Pancreas (tissue), 10 donors: ENCODE results near the gene QPRT. TPM values are rescaled to one million over a fixed set of nuclear protein-coding genes. Genes with fewer than 3 reads are reported as not detected.
"Not testable (repeated sequence)": the region's sequence is repeated elsewhere in the genome, so short reads cannot be mapped to it uniquely, and the experiment has no call there.

Experiments
- ATAC-seq, 4 donors: fragments of 200-7000 bp; cut with Tn5 transposase; one replicate each; pipeline versions ENCODE4 v1.8.0 to v1.9.1; 2020; ENCODE audit warnings: mild to moderate bottlenecking in 4 of 4, moderate library complexity in 4 of 4
- DNase-seq, 6 donors: peaks; one replicate each; pipeline ENCODE4 v3.0.0-alpha.2; 2020
- FAIRE-seq: peaks from 2 replicates; lab custom pipeline; 2012; peaks lifted over from hg19 to GRCh38; lab: Jason Lieb, UNC
- H3K27ac ChIP-seq, 4 donors: fragments of 200-600 bp; sonication (generic); 1 replicate in 3 of 4; 2 replicates in 1 of 4; pipeline versions ENCODE4 v1.5.0 to v1.8.0; 2020
- H3K27me3 ChIP-seq, 4 donors: fragments of 200-600 bp; one replicate each; pipeline ENCODE4 v1.8.0; 2021
- H3K36me3 ChIP-seq, 3 donors: fragments of 200-600 bp; sonication (generic) in 1 of 3; one replicate each; pipeline versions ENCODE4 v1.5.0 to v1.8.0; 2020 to 2021
- H3K4me1 ChIP-seq, 3 donors: fragments of 200-600 bp; one replicate each; pipeline ENCODE4 v1.8.0; 2021
- H3K4me3 ChIP-seq, 4 donors: fragments of 200-600 bp; sonication (generic) in 2 of 4; one replicate each; pipeline versions ENCODE4 v1.5.0 to v1.8.0; 2020 to 2021
- H3K9me3 ChIP-seq, 4 donors: fragments of 200-600 bp; one replicate each; pipeline ENCODE4 v1.8.0; 2021
- CTCF ChIP-seq, 4 donors: fragments of 200-600 bp; sonication (generic) in 3 of 4; IDR thresholded peaks; one replicate each; pipeline versions ENCODE4 v1.5.0 to v1.8.0; 2021; ENCODE audit warnings: antibody characterized with exemption in 4 of 4
- WGBS, 2 donors: extraction: QIAGEN DNeasy Blood & Tissue Kit; methylation state at CpG; one replicate each; pipeline ENCODE4 v1.1.7; 2013; 5-methylcytosine and 5-hydroxymethylcytosine counted together
- intact Hi-C, 3 donors: fragments of 100-400 bp; cut with DNase I; formaldehyde crosslinking; loops; one replicate each; pipeline versions ENCODE4 v1.11.1 to v1.14.2; 2022
- polyA plus RNA-seq, 2 donors: library from polyadenylated mRNA; stranded (reverse); fragments of 200-250 nt; gene quantifications; one replicate each; pipeline ENCODE4 v1.2.3, GENCODE V29; 2013
- total RNA-seq, 6 donors: library from RNA; stranded (reverse); fragmentation: NEBNext Ultra II Directional in 4 of 6; extraction: Animal tissue kit (Norgen Biotek cat#: 25700) in 4 of 6; gene quantifications; one replicate each; pipeline versions ENCODE4 v1.2.1 to v1.2.4, GENCODE V29; 2021 to 2023
- donor health status: healthy with polysubstance abuse.
- donor health status: DM: no; HTN: no; CAD: no; lungs with moderate emphysema.
- donor health status: DM: no; HTN: no; CAD: no.
- donor health status: control.
- donor health status: control.
- donor health status: Bipolar disorder and iron deficiency.
- donor health status: DM: yes; HTN: yes; CAD: no.
- donor health status: DM: no; HTN: no; CAD: no.
- donor health status: DM: no; HTN: no; CAD: no.
- donor health status: DM: yes; HTN: yes; CAD: no.

The QPRT gene
- total and polyA plus RNA-seq, 8 donors, result 8.2 to 29.7 (median 18.4) TPM

GRCh38 chr16:29694384-29695195, 15.6 kb downstream of the QPRT start:
- Histone ChIP-seq H3K9me3 (no peaks in the 10 kb centered on the region), H3K4me3 (no peak overlapping the region), H3K27ac (no peak overlapping the region), H3K36me3 (no peaks in the 10 kb centered on the region), H3K4me1 (no peaks in the 10 kb centered on the region), H3K27me3 (no peaks in the 10 kb centered on the region)
- no peak for FAIRE-seq
- DNase-seq, result no peak
- no peak for ATAC-seq
- 90 to 94% methylated on average over 41 of the region's 41 CpGs for WGBS, 2 donors
- intact Hi-C loops, result loop anchor here in 2 of 3 donors (5.0 to 10.0 kb wide), 3 partner anchors 150 to 328 kb away; partner anchors contain the start of gene C16orf92 (in 1 of the 2)
- no peak for TF ChIP-seq CTCF (IDR thresholded peaks at IDR 0.05)

GRCh38 chr16:29695675-29696074, 16.7 kb downstream of the QPRT start:
- 94 to 95% methylated on average over 3 of the region's 3 CpGs for WGBS, 2 donors
- not testable (repeated sequence) for H3K27me3 ChIP-seq, H3K9me3 ChIP-seq, ATAC-seq, FAIRE-seq, H3K4me3 ChIP-seq, H3K4me1 ChIP-seq, H3K36me3 ChIP-seq, H3K27ac ChIP-seq
- intact Hi-C loops, result loop anchor here in 2 of 3 donors (5.0 to 10.0 kb wide), 3 partner anchors 149 to 327 kb away; partner anchors contain the start of gene C16orf92 (in 1 of the 2)
- DNase-seq, result peak in 1 of 6 donors; percentile 2

GRCh38 chr16:29696881-29697331, 17.9 kb downstream of the QPRT start:
- intact Hi-C loops, result loop anchor here in 2 of 3 donors (5.0 to 10.0 kb wide), 3 partner anchors 148 to 325 kb away; partner anchors contain the start of gene C16orf92 (in 1 of the 2)
- no peak for FAIRE-seq
- WGBS, 2 donors, result 95 to 96% methylated on average over 20 to 21 of the region's 21 CpGs
- H3K4me3 ChIP-seq, result no peak overlapping the region
- no peaks in the 10 kb centered on the region for H3K4me1 ChIP-seq
- TF ChIP-seq CTCF (IDR thresholded peaks at IDR 0.05), result no peak
- H3K9me3 ChIP-seq, result no peaks in the 10 kb centered on the region
- H3K27me3 ChIP-seq, result no peaks in the 10 kb centered on the region
- no peak for ATAC-seq
- H3K36me3 ChIP-seq, result no peaks in the 10 kb centered on the region
- peak in 1 of 6 donors; percentile 46 for DNase-seq
- H3K27ac ChIP-seq, result no peak overlapping the region

GRCh38 chr16:29697391-29697790, 18.4 kb downstream of the QPRT start:
- intact Hi-C loops, result loop anchor here in 2 of 3 donors (5.0 to 10.0 kb wide), 3 partner anchors 147 to 325 kb away; partner anchors contain the start of gene C16orf92 (in 1 of the 2)
- 97 to 99% methylated on average over 7 of the region's 7 CpGs for WGBS, 2 donors
- H3K27me3 ChIP-seq, result no peaks in the 10 kb centered on the region
- H3K27ac ChIP-seq, result no peak overlapping the region
- DNase-seq (no peak), FAIRE-seq (no peak), ATAC-seq (no peak)
- no peak for TF ChIP-seq CTCF (IDR thresholded peaks at IDR 0.05)
- H3K4me1 ChIP-seq, result no peaks in the 10 kb centered on the region
- no peaks in the 10 kb centered on the region for H3K36me3 ChIP-seq
- no peaks in the 10 kb centered on the region for H3K9me3 ChIP-seq
- no peak overlapping the region for H3K4me3 ChIP-seq

- intact Hi-C loops, result loop anchor here in 2 of 3 donors (5.0 to 10.0 kb wide), 3 partner anchors 147 to 324 kb away; partner anchors contain the start of gene C16orf92 (in 1 of the 2)
- no peaks in the 10 kb centered on the region for H3K4me1 ChIP-seq
- no peak overlapping the region for H3K27ac ChIP-seq
- TF ChIP-seq CTCF (IDR thresholded peaks at IDR 0.05), result no peak
- no peaks in the 10 kb centered on the region for H3K27me3 ChIP-seq
- DNase-seq (peak in 1 of 6 donors; percentile 6), FAIRE-seq (no peak), ATAC-seq (no peak)
- no peaks in the 10 kb centered on the region for H3K36me3 ChIP-seq
- H3K4me3 ChIP-seq, result no peak overlapping the region
- 75 to 76% methylated on average over 2 of the region's 2 CpGs for WGBS, 2 donors
- H3K9me3 ChIP-seq, result no peaks in the 10 kb centered on the region
These were observed 19.1 kb downstream of the QPRT start for GRCh38 chr16:29698042-29698441.
